ENCODE data around the gene MAP2K1.
"Not testable (repeated sequence)": the region's sequence is repeated elsewhere in the genome, so short reads cannot be mapped to it uniquely, and the experiment has no call there.

MAP2K1 gene

GRCh38 chr15:66386204-66387123 lies at the start of gene MAP2K1:
MAP2K1 (plus strand) TSS chr15:66386912; CDS start chr15:66387348, 436 bp downstream.
- no peaks in the 10 kb centered on the region for H3K27me3 Mint-ChIP-seq
- peak within 1 kb of the TSS; percentile 90 to 99 for H3K4me3 Mint-ChIP-seq
- ATAC-seq (replicated peaks) (peak; percentile 83 to 85), DNase-seq (peak; percentile 97)
- peaks cover 18 to 34% of the 10 kb centered on the region in 2 donors for H3K36me3 Mint-ChIP-seq
- H3K4me1 Mint-ChIP-seq = peaks cover 35 to 58% of the 10 kb centered on the region in 2 donors
- H3K27ac Mint-ChIP-seq = peak within 1 kb of the TSS; percentile 99
- no peaks in the 10 kb centered on the region for H3K9me3 Mint-ChIP-seq

GRCh38 chr15:66348530-66348929 lies 38.2 kb upstream of the MAP2K1 start:
- ATAC-seq (replicated peaks); H3K27me3 Mint-ChIP-seq; H3K9me3 Mint-ChIP-seq; H3K27ac Mint-ChIP-seq; H3K4me3 Mint-ChIP-seq; H3K4me1 Mint-ChIP-seq; DNase-seq: not testable (repeated sequence)
- H3K36me3 Mint-ChIP-seq = peaks cover 22 to 42% of the 10 kb centered on the region in 2 donors

- peak overlapping the region; percentile 90 for H3K4me3 Mint-ChIP-seq
- peaks cover 18 to 30% of the 10 kb centered on the region in 2 donors for H3K4me1 Mint-ChIP-seq
- H3K27me3 Mint-ChIP-seq = no peaks in the 10 kb centered on the region
- H3K9me3 Mint-ChIP-seq = no peaks in the 10 kb centered on the region
- peak overlapping the region; percentile 95 for H3K27ac Mint-ChIP-seq
- peaks cover 12 to 25% of the 10 kb centered on the region in 2 donors for H3K36me3 Mint-ChIP-seq
- no peak for ATAC-seq (replicated peaks)
- DNase-seq = no peak
Observed at GRCh38 chr15:66356077-66356358, 30.7 kb upstream of the MAP2K1 start.

GRCh38 chr15:66356359-66357236 lies 30.1 kb upstream of the MAP2K1 start, which contains the start of gene TIPIN:
TIPIN (minus strand) TSS chr15:66356685; CDS start chr15:66352947, 3,738 bp downstream.
- no peaks in the 10 kb centered on the region for H3K9me3 Mint-ChIP-seq
- H3K4me1 Mint-ChIP-seq = peaks cover 18 to 30% of the 10 kb centered on the region in 2 donors
- no peaks in the 10 kb centered on the region for H3K27me3 Mint-ChIP-seq
- peak within 1 kb of the TSS; percentile 95 for H3K27ac Mint-ChIP-seq
- H3K36me3 Mint-ChIP-seq = peaks cover 12 to 24% of the 10 kb centered on the region in 2 donors
- DNase-seq (peak; percentile 96), ATAC-seq (replicated peaks) (peak; percentile 97)
- peak within 1 kb of the TSS; percentile 90 for H3K4me3 Mint-ChIP-seq

GRCh38 chr15:66359740-66360139 lies 27.0 kb upstream of the MAP2K1 start:
- DNase-seq (no peak), ATAC-seq (replicated peaks) (no peak)
- H3K27me3 Mint-ChIP-seq = no peaks in the 10 kb centered on the region
- no peak overlapping the region for H3K27ac Mint-ChIP-seq
- H3K9me3 Mint-ChIP-seq = no peaks in the 10 kb centered on the region
- H3K4me1 Mint-ChIP-seq = peaks cover 12 to 23% of the 10 kb centered on the region in 2 donors
- peaks cover 1 to 10% of the 10 kb centered on the region in 2 donors for H3K36me3 Mint-ChIP-seq
- no peak overlapping the region for H3K4me3 Mint-ChIP-seq

- DNase-seq; H3K9me3 Mint-ChIP-seq; H3K4me3 Mint-ChIP-seq; H3K36me3 Mint-ChIP-seq; H3K27me3 Mint-ChIP-seq; H3K27ac Mint-ChIP-seq; H3K4me1 Mint-ChIP-seq; ATAC-seq (replicated peaks): not testable (repeated sequence)
Observed at GRCh38 chr15:66361745-66362460, 24.8 kb upstream of the MAP2K1 start.

GRCh38 chr15:66362776-66363175 lies 23.9 kb upstream of the MAP2K1 start:
- Mint-ChIP-seq H3K27me3 (no peaks in the 10 kb centered on the region), H3K36me3 (no peaks in the 10 kb centered on the region), H3K27ac (no peak overlapping the region), H3K4me1 (peaks cover 0 to 2% of the 10 kb centered on the region in 2 donors), H3K4me3 (no peak overlapping the region), H3K9me3 (no peaks in the 10 kb centered on the region)
- DNase-seq = no peak
- ATAC-seq (replicated peaks) = no peak

GRCh38 chr15:66364944-66365528 lies 21.7 kb upstream of the MAP2K1 start:
- peaks cover 3 to 8% of the 10 kb centered on the region in 2 donors for H3K4me1 Mint-ChIP-seq

GRCh38 chr15:66369773-66370651 lies 16.7 kb upstream of the MAP2K1 start:
- peak; percentile 68 for ATAC-seq (replicated peaks)
- no peak for DNase-seq
- Mint-ChIP-seq H3K4me3 (peak overlapping the region; percentile 56 to 60), H3K27me3 (no peaks in the 10 kb centered on the region), H3K36me3 (peaks cover 3 to 4% of the 10 kb centered on the region in 2 donors), H3K9me3 (peaks cover 0 to 2% of the 10 kb centered on the region in 2 donors), H3K27ac (peak overlapping the region; percentile 31), H3K4me1 (peaks cover 5 to 13% of the 10 kb centered on the region in 2 donors)

More at GRCh38 chr15:66364944-66365528, 21.7 kb upstream of the MAP2K1 start:
- no peaks in the 10 kb centered on the region for H3K36me3 Mint-ChIP-seq
- no peak for DNase-seq
- H3K9me3 Mint-ChIP-seq = no peaks in the 10 kb centered on the region
- no peaks in the 10 kb centered on the region for H3K27me3 Mint-ChIP-seq
- no peak overlapping the region for H3K27ac Mint-ChIP-seq
- H3K4me3 Mint-ChIP-seq = no peak overlapping the region
- no peak for ATAC-seq (replicated peaks)

- DNase-seq (no peak), ATAC-seq (replicated peaks) (no peak)
- peaks cover 5 to 13% of the 10 kb centered on the region in 2 donors for H3K4me1 Mint-ChIP-seq
- H3K27me3 Mint-ChIP-seq = no peaks in the 10 kb centered on the region
- H3K9me3 Mint-ChIP-seq = peaks cover 0 to 2% of the 10 kb centered on the region in 2 donors
- no peak overlapping the region for H3K27ac Mint-ChIP-seq
- no peak overlapping the region for H3K4me3 Mint-ChIP-seq
- peaks cover 4 to 8% of the 10 kb centered on the region in 2 donors for H3K36me3 Mint-ChIP-seq
Observed at GRCh38 chr15:66374179-66374578, 12.5 kb upstream of the MAP2K1 start.

- no peak for DNase-seq
- H3K27ac Mint-ChIP-seq = no peak overlapping the region
- no peaks in the 10 kb centered on the region for H3K27me3 Mint-ChIP-seq
- H3K36me3 Mint-ChIP-seq = peaks cover 6 to 11% of the 10 kb centered on the region in 2 donors
- no peak for ATAC-seq (replicated peaks)
- no peak overlapping the region for H3K4me3 Mint-ChIP-seq
- H3K9me3 Mint-ChIP-seq = peaks cover 0 to 2% of the 10 kb centered on the region in 2 donors
- no peaks in the 10 kb centered on the region for H3K4me1 Mint-ChIP-seq
Observed at GRCh38 chr15:66378814-66379430, 7.8 kb upstream of the MAP2K1 start.

- H3K9me3 Mint-ChIP-seq; H3K27ac Mint-ChIP-seq; DNase-seq; H3K27me3 Mint-ChIP-seq; H3K4me3 Mint-ChIP-seq; ATAC-seq (replicated peaks): not testable (repeated sequence)
- H3K36me3 Mint-ChIP-seq = peaks cover 6 to 13% of the 10 kb centered on the region in 2 donors
- H3K4me1 Mint-ChIP-seq = peaks cover 8 to 19% of the 10 kb centered on the region in 2 donors
Observed at GRCh38 chr15:66381376-66381775, 5.3 kb upstream of the MAP2K1 start.

Measured in stimulated activated naive B cell treated with anti-CD40 and anti-IgM and Interleukin-4, amounts not matched to agents 10 μg/mL and 1 μg/mL and 100 μg/mL, for 72 hours (primary cell).